Type B pancreatic cell (in vitro differentiated cells): Measurements from ENCODE around the gene SLC25A21. TPM values are rescaled to one million over a fixed set of nuclear protein-coding genes. Genes with fewer than 3 reads are reported as not detected.

ENCODE experiments used
- DNase-seq: peaks from one replicate; pipeline ENCODE4 v3.0.0; 2021; ENCODE audit warnings: mixed read lengths; ENCODE audit not compliant: unreplicated experiment; ENCODE audit errors: extremely low spot score
- H3K27ac Mint-ChIP-seq: 2 replicates; pipeline ENCODE4 v1.8.0; 2021; ENCODE audit warnings: mild to moderate bottlenecking, mixed read lengths
- H3K27me3 Mint-ChIP-seq: 2 replicates; pipeline ENCODE4 v1.8.0; 2021; ENCODE audit warnings: mixed read lengths
- H3K36me3 Mint-ChIP-seq: 2 replicates; pipeline ENCODE4 v1.8.0; 2021; ENCODE audit warnings: mixed read lengths
- H3K4me1 Mint-ChIP-seq: one replicate; pipeline ENCODE4 v1.8.0; 2021; ENCODE audit warnings: mixed read lengths; ENCODE audit not compliant: unreplicated experiment
- H3K4me3 Mint-ChIP-seq: 2 replicates; pipeline ENCODE4 v1.8.0; 2021; ENCODE audit warnings: mild to moderate bottlenecking, mixed read lengths
- H3K9me3 Mint-ChIP-seq: 2 replicates; pipeline ENCODE4 v1.8.0; 2021; ENCODE audit warnings: mixed read lengths
- CTCF ChIP-seq: fragments of 200-600 bp; sonication (generic); conservative IDR thresholded peaks from 2 replicates; pipeline ENCODE4 v1.5.0; 2021; ENCODE audit warnings: antibody characterized with exemption, mild to moderate bottlenecking
- total RNA-seq: library from RNA; stranded (reverse); gene quantifications from 2 replicates; pipeline ENCODE4 v1.2.1, GENCODE V29; 2021; ENCODE audit warnings: low replicate concordance

The SLC25A21 gene
- total RNA-seq, 1 donor from 2014 or later, result 0.58 TPM

- no peak for DNase-seq
- Mint-ChIP-seq H3K36me3 (peaks cover 3% of the 10 kb centered on the region), H3K4me1 (peaks cover 10% of the 10 kb centered on the region), H3K27me3 (no peaks in the 10 kb centered on the region), H3K9me3 (peaks cover 7% of the 10 kb centered on the region), H3K27ac (peak overlapping the region; percentile 59), H3K4me3 (no peak overlapping the region)
- no peak for TF ChIP-seq CTCF
Measured at GRCh38 chr14:36748610-36749213, 423.7 kb downstream of the SLC25A21 start.

GRCh38 chr14:36747411-36748184, 424.8 kb downstream of the SLC25A21 start:
- H3K36me3 Mint-ChIP-seq, result no peaks in the 10 kb centered on the region
- no peak overlapping the region for H3K4me3 Mint-ChIP-seq
- peak; percentile 74 for TF ChIP-seq CTCF
- H3K9me3 Mint-ChIP-seq, result peaks cover 12% of the 10 kb centered on the region
- H3K27ac Mint-ChIP-seq, result no peak overlapping the region
- DNase-seq, result no peak
- H3K27me3 Mint-ChIP-seq, result no peaks in the 10 kb centered on the region
- peaks cover 10% of the 10 kb centered on the region for H3K4me1 Mint-ChIP-seq

GRCh38 chr14:36746872-36747271, 425.5 kb downstream of the SLC25A21 start:
- Mint-ChIP-seq H3K27me3 (no peaks in the 10 kb centered on the region), H3K27ac (no peak overlapping the region), H3K36me3 (no peaks in the 10 kb centered on the region), H3K4me1 (peaks cover 10% of the 10 kb centered on the region), H3K9me3 (peaks cover 12% of the 10 kb centered on the region), H3K4me3 (no peak overlapping the region)
- no peak for TF ChIP-seq CTCF
- DNase-seq, result no peak

- Mint-ChIP-seq H3K4me1 (no peaks in the 10 kb centered on the region), H3K27me3 (peaks cover 7% of the 10 kb centered on the region), H3K36me3 (no peaks in the 10 kb centered on the region), H3K4me3 (no peak overlapping the region), H3K27ac (no peak overlapping the region), H3K9me3 (peaks cover 5% of the 10 kb centered on the region)
- no peak for TF ChIP-seq CTCF
- DNase-seq, result no peak
Measured at GRCh38 chr14:36741858-36742257, 430.5 kb downstream of the SLC25A21 start.

- H3K36me3 Mint-ChIP-seq, result no peaks in the 10 kb centered on the region
- peaks cover 7% of the 10 kb centered on the region for H3K27me3 Mint-ChIP-seq
- H3K4me3 Mint-ChIP-seq, result no peak overlapping the region
Measured at GRCh38 chr14:36738269-36738668, 434.1 kb downstream of the SLC25A21 start.

More at GRCh38 chr14:36738269-36738668, 434.1 kb downstream of the SLC25A21 start:
- H3K9me3 Mint-ChIP-seq, result peaks cover under 1% of the 10 kb centered on the region
- no peak for DNase-seq
- no peak overlapping the region for H3K27ac Mint-ChIP-seq
- no peaks in the 10 kb centered on the region for H3K4me1 Mint-ChIP-seq
- TF ChIP-seq CTCF, result no peak
